SK-N-MC (cell line): Measurements from ENCODE around the gene COA8.

Experiments
- DNase-seq: peaks from one replicate; pipeline ENCODE4 v3.0.0-alpha.2; 2011; ENCODE audit warnings: low read depth, low spot score
- H3K27ac ChIP-seq: fragments of 200-600 bp; sonication (generic); 2 replicates; pipeline ENCODE4 v1.5.1; 2016; ENCODE audit warnings: mixed run types
- H3K36me3 ChIP-seq: fragments of 200-600 bp; sonication (generic); 2 replicates; pipeline ENCODE4 v1.6.1; 2017; ENCODE audit warnings: antibody characterized with exemption, low read length, mixed read lengths; ENCODE audit not compliant: insufficient read depth
- H3K4me3 ChIP-seq: fragments of 200-600 bp; sonication (generic); 2 replicates; pipeline ENCODE4 v1.5.1; 2016
- H3K9ac ChIP-seq: fragments of 200-600 bp; sonication (generic); 2 replicates; pipeline ENCODE4 v1.8.0; 2017; ENCODE audit warnings: mixed run types, mixed read lengths; ENCODE audit not compliant: insufficient read length
- H3K9me3 ChIP-seq: fragments of 200-600 bp; sonication (generic); 2 replicates; pipeline ENCODE4 v1.6.1; 2017; ENCODE audit warnings: low read depth, mild to moderate bottlenecking, antibody characterized with exemption, low read length, moderate library complexity, mixed read lengths
- EZH2 ChIP-seq: fragments of 200-600 bp; sonication (generic); IDR thresholded peaks from one replicate; pipeline ENCODE4 v1.6.1; 2017; ENCODE audit warnings: antibody characterized with exemption
- FOXP2 ChIP-seq: optimal IDR thresholded peaks from 2 replicates; pipeline ENCODE3; 2011; ENCODE audit warnings: mild to moderate bottlenecking, moderate library complexity; ENCODE audit not compliant: insufficient read depth; ENCODE audit errors: extremely low read length, control extremely low read depth
- POLR2AphosphoS5 ChIP-seq: IDR thresholded peaks from 2 replicates; pipeline ENCODE4 v1.6.1; 2012; ENCODE audit warnings: mild to moderate bottlenecking, low read depth, low read length, borderline replicate concordance

The COA8 gene

DNA sequence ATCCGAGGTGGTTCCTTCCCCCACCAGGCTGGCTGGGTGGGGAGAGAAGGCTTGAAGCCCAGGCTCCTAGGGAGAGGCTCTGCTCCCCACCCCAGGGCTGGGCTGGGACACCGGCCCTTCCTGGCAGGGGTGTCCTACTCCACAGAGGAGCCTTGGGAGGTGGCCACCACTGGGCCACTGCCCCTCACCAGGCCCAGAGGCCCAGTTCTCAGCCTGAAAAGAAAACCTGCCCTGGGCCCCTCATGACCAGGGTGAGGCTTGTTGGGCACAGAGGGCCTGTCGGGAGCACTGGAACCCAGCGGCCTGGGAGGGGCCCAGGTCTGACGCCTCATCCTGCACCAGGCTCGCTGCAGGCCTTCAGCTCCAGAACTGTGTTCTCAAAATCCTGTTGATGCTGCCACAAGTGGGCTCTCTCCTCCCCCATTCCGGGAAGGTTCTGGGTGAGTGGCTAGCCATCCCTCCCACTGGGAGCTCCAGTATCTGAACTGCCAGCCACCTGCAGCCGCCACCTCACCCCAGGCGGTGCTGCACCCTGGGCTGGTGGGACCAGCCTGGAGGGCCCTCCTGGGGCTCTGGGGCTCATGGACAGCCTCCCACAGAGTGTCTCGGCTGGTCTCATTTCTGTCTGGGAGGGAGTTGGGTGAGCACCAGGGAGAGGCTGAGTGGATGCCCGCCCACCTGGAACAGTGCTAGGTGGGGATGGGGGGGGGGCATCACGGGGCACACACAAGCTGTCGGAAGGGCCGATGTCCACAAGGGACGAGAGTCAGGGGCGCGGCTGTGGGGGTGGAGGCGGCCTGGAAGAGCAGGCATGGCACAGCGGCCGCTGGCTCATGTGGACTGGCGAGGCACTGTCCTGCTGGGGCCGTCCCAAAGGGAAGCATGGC is 12.1 kb upstream of the COA8 start:
- no peak overlapping the region for H3K4me3 ChIP-seq
- TF ChIP-seq POLR2AphosphoS5, result no peak
- no peak for TF ChIP-seq EZH2
- TF ChIP-seq FOXP2, result no peak
- 0 out of 2 replicates have a peak overlapping the region, but pooled peaks have one; percentile 2 for H3K27ac ChIP-seq
- H3K9ac ChIP-seq, result peak overlapping the region; percentile 37
- no peaks in the 10 kb centered on the region for H3K36me3 ChIP-seq
- H3K9me3 ChIP-seq, result no peaks in the 10 kb centered on the region
- no peak for DNase-seq

- H3K9ac ChIP-seq, result no peak overlapping the region
- H3K9me3 ChIP-seq, result no peaks in the 10 kb centered on the region
- DNase-seq, result no peak
- H3K27ac ChIP-seq, result no peak overlapping the region
- TF ChIP-seq EZH2 (no peak), POLR2AphosphoS5 (no peak), FOXP2 (no peak)
- no peaks in the 10 kb centered on the region for H3K36me3 ChIP-seq
- no peak overlapping the region for H3K4me3 ChIP-seq
These were observed 11.4 kb upstream of the COA8 start for GRCh38 chr14:103551338-103551762.

DNA sequence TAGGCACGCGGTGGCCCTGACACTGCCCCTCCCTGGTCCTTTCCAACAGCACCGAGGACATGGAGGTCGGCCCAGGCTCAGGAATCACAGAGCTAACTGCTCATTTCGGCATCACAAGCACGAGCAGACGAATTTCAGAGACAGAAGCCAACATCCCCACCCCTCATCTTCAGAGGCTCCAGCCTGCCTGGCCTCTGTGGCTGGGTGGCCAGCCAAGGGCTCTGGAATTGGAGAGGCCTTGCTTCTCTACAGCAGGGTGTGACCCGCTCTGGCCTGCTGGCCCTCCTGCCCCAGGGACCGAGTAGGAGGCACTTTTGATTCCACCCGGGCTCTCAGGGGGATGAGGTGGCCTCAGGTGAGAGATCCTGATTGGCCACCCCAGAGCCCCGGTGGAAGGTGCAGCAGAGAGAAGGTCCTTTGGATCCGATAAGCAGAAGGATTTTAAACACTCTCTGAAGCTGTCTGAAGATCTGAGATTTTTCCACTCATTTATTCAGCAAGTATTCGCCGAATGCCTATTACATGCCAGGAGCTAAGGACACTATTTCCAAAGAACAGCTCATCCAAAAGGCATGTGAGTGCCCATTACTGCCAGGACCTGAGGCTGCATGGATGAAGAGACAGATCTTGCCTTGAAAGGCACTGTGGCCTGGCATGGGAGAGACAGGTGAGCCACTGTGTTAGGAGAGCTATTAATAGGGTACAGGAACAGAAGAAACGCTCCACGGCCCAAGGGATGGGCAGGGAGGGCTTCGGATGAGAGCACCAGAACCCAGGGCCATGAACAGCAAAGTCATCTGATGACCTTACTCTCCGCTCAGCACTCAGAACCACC is 10.5 kb upstream of the COA8 start:
- TF ChIP-seq EZH2, result no peak
- no peak for TF ChIP-seq POLR2AphosphoS5
- TF ChIP-seq FOXP2, result no peak
- no peak overlapping the region for H3K9ac ChIP-seq
- no peak for DNase-seq

GRCh38 chr14:103552846-103553210 is 9.9 kb upstream of the COA8 start:
- Histone ChIP-seq H3K27ac (no peak overlapping the region), H3K4me3 (no peak overlapping the region), H3K36me3 (no peaks in the 10 kb centered on the region; the same call in 1 of the 2 replicates), H3K9ac (no peak overlapping the region), H3K9me3 (no peaks in the 10 kb centered on the region)
- TF ChIP-seq POLR2AphosphoS5, result no peak
- no peak for TF ChIP-seq FOXP2
- no peak for TF ChIP-seq EZH2
- no peak for DNase-seq

More for the DNA sequence above, 10.5 kb upstream of the COA8 start:
- Histone ChIP-seq H3K4me3 (no peak overlapping the region), H3K36me3 (no peaks in the 10 kb centered on the region), H3K9me3 (no peaks in the 10 kb centered on the region), H3K27ac (no peak overlapping the region)

- no peak for TF ChIP-seq FOXP2
- TF ChIP-seq EZH2, result no peak
- TF ChIP-seq POLR2AphosphoS5, result no peak
- Histone ChIP-seq H3K9me3 (no peaks in the 10 kb centered on the region), H3K36me3 (peaks cover 22% of the 10 kb centered on the region), H3K4me3 (no peak overlapping the region), H3K9ac (no peak overlapping the region), H3K27ac (no peak overlapping the region)
- DNase-seq, result no peak
These were observed 7.0 kb upstream of the COA8 start for GRCh38 chr14:103555559-103556337.

DNA sequence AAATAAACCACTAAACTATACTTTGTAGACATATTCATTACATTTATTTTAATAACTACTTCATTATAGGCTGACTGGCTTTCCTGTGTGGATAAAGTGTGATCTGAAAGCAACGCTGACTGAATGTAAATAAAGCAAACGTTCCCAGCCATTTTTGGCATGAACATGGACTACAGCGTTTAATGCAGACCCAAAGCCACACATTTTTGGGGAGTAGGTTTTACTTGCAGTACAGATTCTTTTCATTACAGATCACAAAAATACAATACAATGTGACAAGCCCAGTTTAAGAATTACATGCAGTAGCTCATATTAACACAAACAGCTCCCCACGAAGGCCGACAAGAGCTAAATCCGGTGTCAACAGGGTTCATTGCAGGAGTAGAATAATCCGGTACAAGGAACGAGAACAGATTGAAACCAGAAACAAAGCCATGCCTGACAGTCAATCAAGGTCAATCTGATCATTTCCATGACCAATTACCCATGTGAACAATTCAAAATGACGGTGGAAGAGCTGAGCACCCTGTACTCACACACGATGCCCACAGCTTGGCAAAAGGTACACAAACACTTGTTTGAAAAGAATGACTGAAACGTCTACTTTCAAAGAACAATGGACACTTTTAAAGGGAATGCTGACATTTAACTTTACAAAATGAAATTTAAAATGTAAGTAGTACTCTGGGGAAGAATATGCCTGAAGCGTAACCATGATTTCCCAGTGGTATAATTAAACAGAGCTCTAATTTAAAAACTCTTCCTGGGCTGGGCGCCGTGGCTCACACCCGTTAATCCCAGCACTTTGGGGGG is 5.6 kb upstream of the COA8 start:
- Histone ChIP-seq H3K9me3 (no peaks in the 10 kb centered on the region), H3K9ac (no peak overlapping the region), H3K36me3 (peaks cover 24% of the 10 kb centered on the region), H3K27ac (peak overlapping the region; percentile 44), H3K4me3 (no peak overlapping the region)
- DNase-seq, result no peak
- TF ChIP-seq POLR2AphosphoS5 (no peak), EZH2 (no peak), FOXP2 (no peak)
